Effector memory CD8-positive, alpha-beta T cell (primary cell): Measurements from ENCODE around the gene RTTN.

Experiments used
- ATAC-seq: fragments of 150-1000 bp; cut with Tn5 transposase; replicated peaks from 2 replicates; pipeline ENCODE4 v1.10.0; 2021; ENCODE audit warnings: mild to moderate bottlenecking, moderate library complexity
- DNase-seq, 3 experiments: peaks; one replicate each; pipeline ENCODE4 v3.0.0; 2021
- H3K27ac Mint-ChIP-seq, 2 donors: one replicate each; pipeline ENCODE4 v1.8.0; 2022; ENCODE audit warnings: mild to moderate bottlenecking in 2 of 2, mixed read lengths in 2 of 2, moderate library complexity in 2 of 2
- H3K27me3 Mint-ChIP-seq, 2 donors: one replicate each; pipeline ENCODE4 v1.8.0; 2022; ENCODE audit warnings: mixed read lengths in 2 of 2
- H3K36me3 Mint-ChIP-seq: one replicate; pipeline ENCODE4 v1.8.0; 2022; ENCODE audit warnings: mild to moderate bottlenecking, moderate library complexity, mixed read lengths; ENCODE audit not compliant: insufficient read depth
- H3K4me1 Mint-ChIP-seq, 2 donors: one replicate each; pipeline ENCODE4 v1.8.0; 2022; ENCODE audit warnings: low read depth in 2 of 2, mixed read lengths in 2 of 2
- H3K4me3 Mint-ChIP-seq, 2 donors: one replicate each; pipeline ENCODE4 v1.8.0; 2022; ENCODE audit warnings: mild to moderate bottlenecking in 2 of 2, mixed read lengths in 2 of 2, moderate library complexity in 2 of 2
- H3K9me3 Mint-ChIP-seq, 2 donors: one replicate each; pipeline ENCODE4 v1.8.0; 2022; ENCODE audit warnings: mixed read lengths in 2 of 2

The RTTN gene

DNA sequence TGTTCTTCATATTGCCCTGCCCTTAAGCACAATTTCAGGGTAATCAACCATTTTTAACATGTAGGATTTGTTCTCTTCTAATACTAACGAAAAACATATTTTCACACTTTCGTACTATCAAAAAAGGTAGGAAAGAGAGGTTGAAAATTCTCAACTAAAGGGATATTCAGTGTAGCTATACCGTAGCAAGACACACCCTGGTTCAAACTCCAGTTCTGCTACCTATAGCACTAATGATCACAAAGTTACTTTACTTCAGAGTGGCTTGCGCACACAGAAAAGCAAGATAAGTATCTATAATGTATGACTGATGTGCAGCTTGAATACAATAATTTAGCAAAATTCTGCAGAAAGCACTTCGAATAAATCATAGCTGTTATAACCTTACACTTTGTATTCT, 132.1 kb downstream of the RTTN start:
- DNase-seq (no peak), ATAC-seq (no peak)
- H3K4me3 Mint-ChIP-seq, result no peak overlapping the region
- H3K4me1 Mint-ChIP-seq, result peaks cover 3 to 4% of the 10 kb centered on the region in 2 donors
- no peak overlapping the region for H3K27ac Mint-ChIP-seq
- no peaks in the 10 kb centered on the region for H3K27me3 Mint-ChIP-seq
- peaks cover 10% of the 10 kb centered on the region for H3K36me3 Mint-ChIP-seq
- no peaks in the 10 kb centered on the region for H3K9me3 Mint-ChIP-seq

DNA sequence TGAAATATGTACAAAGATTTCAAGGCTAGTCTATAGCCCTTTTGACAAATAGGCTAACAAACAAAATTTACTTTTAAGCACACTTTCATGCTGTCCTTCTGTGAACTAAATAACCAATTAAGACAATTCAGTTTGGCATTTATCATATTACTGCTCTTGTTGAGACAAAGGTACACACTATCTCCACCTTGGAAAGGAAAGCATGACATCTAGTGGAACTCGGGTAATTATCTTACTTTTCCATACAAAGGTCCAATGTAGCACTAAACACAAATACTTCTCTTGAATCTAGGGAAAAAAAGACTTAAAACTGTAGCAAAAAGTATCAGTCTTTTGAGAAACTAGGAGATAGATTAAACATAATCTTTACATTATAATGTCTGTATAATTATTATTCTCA, 132.8 kb downstream of the RTTN start:
- H3K9me3 Mint-ChIP-seq, result no peaks in the 10 kb centered on the region
- DNase-seq (no peak), ATAC-seq (no peak)
- H3K4me3 Mint-ChIP-seq, result no peak overlapping the region
- peaks cover 10% of the 10 kb centered on the region for H3K36me3 Mint-ChIP-seq
- H3K27me3 Mint-ChIP-seq, result no peaks in the 10 kb centered on the region
- no peak overlapping the region for H3K27ac Mint-ChIP-seq
- peaks cover 3 to 4% of the 10 kb centered on the region in 2 donors for H3K4me1 Mint-ChIP-seq

DNA sequence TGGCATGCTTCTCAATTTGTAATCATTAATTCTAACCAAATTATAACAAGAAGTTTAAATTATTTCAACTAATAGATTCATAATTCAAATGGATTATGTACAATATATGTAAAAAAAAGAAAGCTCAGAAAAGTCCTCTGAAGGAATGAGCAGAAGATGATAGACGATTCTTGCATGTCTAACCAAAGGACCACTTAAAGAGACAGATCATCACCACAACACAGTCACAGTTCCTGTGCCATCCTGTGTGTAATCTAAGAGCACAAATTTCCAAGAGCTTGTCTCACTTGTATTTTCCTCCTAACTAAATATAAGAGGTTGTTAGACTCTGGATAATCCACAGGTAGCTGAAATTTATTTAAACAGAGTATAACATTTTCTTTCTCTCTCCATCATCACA, 135.5 kb downstream of the RTTN start:
- Mint-ChIP-seq H3K27ac (no peak overlapping the region), H3K9me3 (no peaks in the 10 kb centered on the region), H3K4me1 (peaks cover 3 to 4% of the 10 kb centered on the region in 2 donors), H3K27me3 (no peaks in the 10 kb centered on the region), H3K4me3 (no peak overlapping the region), H3K36me3 (peaks cover 10% of the 10 kb centered on the region)
- ATAC-seq (no peak), DNase-seq (no peak)

DNA sequence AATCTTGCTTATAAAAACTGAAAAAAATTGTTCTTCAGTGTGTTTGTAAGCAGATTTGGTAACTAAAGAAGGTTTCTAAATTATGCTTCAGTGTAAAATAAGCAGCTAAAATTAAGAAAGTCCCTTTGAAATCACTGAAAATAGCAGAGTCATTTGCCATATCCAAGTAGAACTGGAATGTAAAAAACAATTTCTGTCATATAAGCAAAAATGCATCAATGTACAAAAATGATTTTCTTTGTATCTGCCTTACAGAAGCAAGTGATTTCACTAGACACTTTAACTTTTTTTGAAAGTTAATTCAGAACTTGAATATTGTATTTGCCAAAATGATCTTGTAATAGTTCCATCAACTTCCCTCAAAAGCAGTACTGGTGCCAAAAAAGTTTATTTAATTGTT, 136.1 kb downstream of the RTTN start:
- Mint-ChIP-seq H3K4me3 (no peak overlapping the region), H3K4me1 (peaks cover 3 to 4% of the 10 kb centered on the region in 2 donors), H3K9me3 (no peaks in the 10 kb centered on the region), H3K27me3 (no peaks in the 10 kb centered on the region), H3K27ac (no peak overlapping the region), H3K36me3 (peaks cover 6% of the 10 kb centered on the region)
- ATAC-seq (no peak), DNase-seq (no peak)

DNA sequence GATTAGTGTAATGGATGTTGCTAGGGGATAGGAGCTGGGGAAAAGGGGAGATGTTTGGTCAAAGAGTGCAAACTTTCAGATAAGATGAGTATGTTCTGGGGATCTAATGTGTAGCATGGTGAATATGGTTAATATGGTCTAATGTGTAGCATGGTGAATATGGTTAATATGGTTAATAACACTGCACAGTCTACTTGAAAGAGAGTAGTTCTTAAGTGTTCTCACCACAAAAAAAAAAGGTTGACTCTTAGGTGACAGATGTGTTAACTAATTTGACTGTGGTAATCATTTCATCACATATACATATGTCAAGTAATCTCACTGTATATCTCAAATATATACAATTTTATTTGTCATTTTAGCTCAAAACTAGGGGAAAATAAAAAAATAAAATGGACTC, 136.5 kb downstream of the RTTN start:
- no peaks in the 10 kb centered on the region for H3K27me3 Mint-ChIP-seq
- H3K9me3 Mint-ChIP-seq, result no peaks in the 10 kb centered on the region
- peaks cover 3 to 4% of the 10 kb centered on the region in 2 donors for H3K4me1 Mint-ChIP-seq
- no peak overlapping the region for H3K27ac Mint-ChIP-seq
- no peak overlapping the region for H3K4me3 Mint-ChIP-seq
- ATAC-seq (peak; percentile 39), DNase-seq (no peak)
- peaks cover 6% of the 10 kb centered on the region for H3K36me3 Mint-ChIP-seq

DNA sequence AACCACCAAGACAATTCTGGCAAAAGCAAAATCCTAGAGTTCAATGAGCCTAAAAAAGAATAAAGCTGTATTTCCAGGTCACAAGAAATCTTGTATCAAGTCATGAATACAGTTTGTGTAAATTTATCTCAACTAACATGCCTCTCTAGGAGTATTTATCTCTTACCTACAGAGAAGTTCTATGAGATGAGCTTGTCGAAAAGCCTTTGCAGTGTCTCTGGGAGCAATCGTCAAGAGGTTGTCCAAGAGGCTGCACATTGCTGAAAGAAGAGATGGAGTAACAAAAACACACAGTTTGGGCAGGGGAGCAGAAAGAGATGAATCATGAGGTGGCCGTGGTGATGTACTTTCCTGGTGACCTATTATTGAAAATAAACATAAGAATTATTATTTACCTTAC, 145.8 kb downstream of the RTTN start:
- Mint-ChIP-seq H3K9me3 (no peaks in the 10 kb centered on the region), H3K4me1 (no peaks in the 10 kb centered on the region), H3K4me3 (no peak overlapping the region), H3K36me3 (peaks cover 29% of the 10 kb centered on the region), H3K27ac (no peak overlapping the region), H3K27me3 (no peaks in the 10 kb centered on the region)
- no peak for ATAC-seq
- no peak for DNase-seq

DNA sequence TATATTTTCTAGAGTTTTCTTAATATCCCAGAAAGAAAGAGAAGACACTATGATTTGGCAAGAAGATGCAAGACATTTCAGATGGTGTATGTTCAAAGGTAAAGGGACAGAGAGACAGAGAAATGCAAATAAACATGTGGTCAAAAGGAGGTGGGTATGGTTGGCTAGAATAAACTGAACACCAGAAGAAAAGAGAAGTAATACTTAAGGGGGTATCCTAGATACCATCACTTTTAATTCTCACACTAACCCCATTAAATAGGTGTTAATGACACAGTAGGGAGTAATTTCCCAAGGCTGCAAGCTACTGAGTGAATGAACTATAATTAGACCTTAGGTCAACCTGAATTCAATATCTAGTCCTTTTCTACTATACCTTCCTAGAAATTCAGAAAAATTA, 146.6 kb downstream of the RTTN start:
- peaks cover 27% of the 10 kb centered on the region for H3K36me3 Mint-ChIP-seq
- ATAC-seq, result no peak
- H3K4me3 Mint-ChIP-seq, result no peak overlapping the region
- no peaks in the 10 kb centered on the region for H3K4me1 Mint-ChIP-seq
- no peak overlapping the region for H3K27ac Mint-ChIP-seq
- H3K27me3 Mint-ChIP-seq, result no peaks in the 10 kb centered on the region
- H3K9me3 Mint-ChIP-seq, result no peaks in the 10 kb centered on the region
- no peak for DNase-seq

DNA sequence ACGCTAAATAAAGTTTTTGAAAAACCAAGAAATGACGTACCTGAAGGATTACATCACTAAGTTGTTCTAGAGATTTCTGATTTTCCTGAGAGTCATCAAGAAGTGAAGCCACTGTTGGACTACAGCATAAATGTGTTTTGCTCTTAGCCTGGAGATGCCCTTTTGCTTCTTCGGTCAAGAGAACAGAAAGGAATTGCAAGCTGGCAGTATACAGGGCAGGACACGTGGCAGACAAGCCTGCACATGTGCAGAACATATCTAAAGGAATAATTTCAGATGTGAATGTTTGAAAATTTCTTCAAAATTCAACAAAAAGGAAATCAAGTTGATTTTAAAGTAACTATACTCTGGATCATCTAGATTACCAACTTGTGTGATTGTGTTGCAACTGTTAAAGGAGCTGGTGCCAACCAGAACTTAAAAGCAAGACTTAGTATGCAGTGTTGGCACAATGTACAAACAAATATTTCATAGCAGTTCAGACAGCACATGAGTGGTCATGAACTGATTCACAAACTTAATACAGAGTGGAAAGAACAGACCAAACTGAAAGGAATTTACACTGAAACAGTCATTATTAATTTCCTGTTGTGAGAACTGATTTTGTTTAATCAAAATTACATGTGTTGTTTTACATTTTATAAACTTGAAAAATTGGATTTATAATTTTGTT, 157.4 kb downstream of the RTTN start:
- no peak overlapping the region for H3K4me3 Mint-ChIP-seq
- no peaks in the 10 kb centered on the region for H3K27me3 Mint-ChIP-seq
- H3K9me3 Mint-ChIP-seq, result no peaks in the 10 kb centered on the region
- DNase-seq (no peak), ATAC-seq (no peak)
- no peaks in the 10 kb centered on the region for H3K4me1 Mint-ChIP-seq
- H3K36me3 Mint-ChIP-seq, result no peaks in the 10 kb centered on the region
- H3K27ac Mint-ChIP-seq, result no peak overlapping the region

DNA sequence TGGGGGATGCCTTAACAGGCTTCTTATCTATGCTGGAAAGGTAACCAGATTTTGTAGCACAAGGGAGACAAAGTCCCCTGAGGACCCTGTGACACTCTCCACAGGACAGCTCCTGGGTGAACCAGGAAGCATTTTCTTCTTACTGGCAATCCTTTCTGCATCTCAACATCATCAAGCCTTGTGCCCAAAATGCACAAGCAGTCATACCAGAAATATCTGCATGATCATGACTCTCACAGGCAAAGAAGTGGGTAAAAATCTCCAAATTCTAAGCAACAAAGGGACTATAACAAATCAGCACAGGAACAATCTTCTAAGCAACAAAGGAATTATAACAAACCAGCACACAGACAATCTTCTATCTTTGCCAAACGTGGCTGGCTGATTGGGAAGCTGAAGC, 158.7 kb downstream of the RTTN start:
- Mint-ChIP-seq H3K4me1 (no peaks in the 10 kb centered on the region), H3K9me3 (no peaks in the 10 kb centered on the region), H3K36me3 (peaks cover 3% of the 10 kb centered on the region), H3K4me3 (no peak overlapping the region), H3K27me3 (no peaks in the 10 kb centered on the region), H3K27ac (no peak overlapping the region)
- ATAC-seq, result no peak
- DNase-seq, result no peak

DNA sequence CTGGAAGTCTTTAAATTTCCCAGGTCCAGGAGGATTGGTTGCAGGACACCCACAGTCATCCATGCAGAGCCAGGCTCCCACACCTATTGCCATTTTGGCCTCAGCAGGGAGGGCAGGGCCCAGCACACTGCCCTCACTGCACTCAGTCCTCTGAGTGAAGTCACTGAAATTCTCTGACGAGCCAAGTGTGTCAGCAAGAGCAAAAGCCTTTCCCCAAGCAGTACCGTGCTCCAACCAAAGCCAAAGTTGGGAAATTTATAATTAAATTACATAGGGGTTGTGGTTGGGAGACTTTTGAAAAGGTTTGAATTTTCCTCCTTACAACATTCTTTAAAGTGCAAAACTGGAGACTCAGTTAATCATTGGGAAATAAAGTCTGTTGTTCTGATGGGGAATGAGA, 159.3 kb downstream of the RTTN start:
- H3K9me3 Mint-ChIP-seq, result no peaks in the 10 kb centered on the region
- ATAC-seq, result no peak
- no peaks in the 10 kb centered on the region for H3K27me3 Mint-ChIP-seq
- no peak overlapping the region for H3K27ac Mint-ChIP-seq
- no peak overlapping the region for H3K4me3 Mint-ChIP-seq
- no peaks in the 10 kb centered on the region for H3K4me1 Mint-ChIP-seq
- peaks cover 3% of the 10 kb centered on the region for H3K36me3 Mint-ChIP-seq
- no peak for DNase-seq

DNA sequence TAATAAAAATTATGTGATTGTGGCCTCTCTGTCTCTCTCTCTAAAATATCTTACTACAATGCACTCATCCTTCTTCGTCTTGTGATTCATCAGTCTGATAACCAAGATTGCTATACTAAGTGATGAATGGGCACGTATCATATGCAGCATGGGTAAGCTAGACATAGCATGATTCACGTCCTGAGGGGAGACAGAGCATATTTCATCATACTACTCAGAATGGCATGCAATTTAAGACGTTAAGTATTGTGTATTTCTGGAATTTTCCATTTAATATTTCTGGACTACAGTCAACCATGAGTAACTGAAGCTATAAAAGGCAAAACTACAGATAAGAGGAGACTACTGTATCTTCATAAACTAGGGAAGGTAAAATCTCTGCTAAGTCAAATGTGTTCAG, 160.9 kb downstream of the RTTN start:
- Mint-ChIP-seq H3K4me1 (no peaks in the 10 kb centered on the region), H3K9me3 (no peaks in the 10 kb centered on the region), H3K27me3 (no peaks in the 10 kb centered on the region), H3K4me3 (no peak overlapping the region), H3K27ac (no peak overlapping the region), H3K36me3 (peaks cover 6% of the 10 kb centered on the region)
- no peak for DNase-seq
- ATAC-seq, result no peak

DNA sequence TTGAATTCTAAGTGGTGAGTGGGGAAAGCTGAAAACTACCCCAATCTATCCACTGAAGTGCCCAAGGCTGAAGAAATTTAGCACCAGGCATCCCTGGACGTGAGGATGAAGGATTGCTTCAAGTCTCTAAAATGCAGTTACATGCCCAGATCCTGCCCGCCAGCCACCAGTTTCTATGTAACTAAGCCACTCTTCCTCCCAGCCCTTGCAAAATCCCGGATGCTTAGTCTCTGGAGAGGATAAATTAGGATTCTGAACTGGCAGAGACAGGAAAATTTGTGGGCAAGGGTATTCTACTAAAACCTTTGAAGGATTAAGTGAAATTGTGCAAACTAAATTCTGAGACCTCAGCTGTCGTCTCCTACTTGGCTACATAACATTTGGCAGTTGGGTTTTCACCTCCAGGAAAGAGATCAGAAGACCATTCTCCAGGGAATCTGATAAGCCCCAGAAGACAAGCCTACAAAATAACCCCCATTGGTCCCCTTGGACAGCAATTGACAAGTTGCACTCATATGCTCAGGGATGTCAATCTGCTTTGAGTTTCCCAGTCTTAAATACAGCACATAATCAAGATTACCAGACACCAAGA, 163.9 kb downstream of the RTTN start:
- Mint-ChIP-seq H3K27me3 (no peaks in the 10 kb centered on the region), H3K27ac (no peak overlapping the region), H3K4me1 (no peaks in the 10 kb centered on the region), H3K4me3 (no peak overlapping the region), H3K36me3 (peaks cover 14% of the 10 kb centered on the region), H3K9me3 (no peaks in the 10 kb centered on the region)
- ATAC-seq (no peak), DNase-seq (no peak)

DNA sequence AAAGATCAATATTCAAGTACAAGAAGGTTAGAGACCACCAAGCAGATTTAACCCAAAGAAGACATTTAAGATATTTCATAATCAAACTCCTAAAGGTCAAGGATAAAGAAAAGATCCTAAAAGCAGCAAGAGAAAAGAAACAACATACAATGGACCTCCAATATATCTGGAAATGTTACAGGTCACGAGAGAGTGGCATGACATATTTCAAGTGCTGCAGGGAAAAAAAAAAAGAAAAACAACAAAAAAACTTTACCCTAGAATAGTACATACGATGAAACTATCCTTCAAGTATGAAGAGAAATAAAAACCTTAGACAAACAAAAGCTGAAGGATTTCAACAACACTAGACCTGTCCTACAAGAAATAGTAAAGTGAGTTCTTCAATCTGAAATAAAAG, 166.3 kb downstream of the RTTN start:
- no peaks in the 10 kb centered on the region for H3K4me1 Mint-ChIP-seq
- H3K27ac Mint-ChIP-seq, result no peak overlapping the region
- no peaks in the 10 kb centered on the region for H3K27me3 Mint-ChIP-seq
- ATAC-seq (no peak), DNase-seq (no peak)
- H3K36me3 Mint-ChIP-seq, result peaks cover 14% of the 10 kb centered on the region
- no peaks in the 10 kb centered on the region for H3K9me3 Mint-ChIP-seq
- no peak overlapping the region for H3K4me3 Mint-ChIP-seq

DNA sequence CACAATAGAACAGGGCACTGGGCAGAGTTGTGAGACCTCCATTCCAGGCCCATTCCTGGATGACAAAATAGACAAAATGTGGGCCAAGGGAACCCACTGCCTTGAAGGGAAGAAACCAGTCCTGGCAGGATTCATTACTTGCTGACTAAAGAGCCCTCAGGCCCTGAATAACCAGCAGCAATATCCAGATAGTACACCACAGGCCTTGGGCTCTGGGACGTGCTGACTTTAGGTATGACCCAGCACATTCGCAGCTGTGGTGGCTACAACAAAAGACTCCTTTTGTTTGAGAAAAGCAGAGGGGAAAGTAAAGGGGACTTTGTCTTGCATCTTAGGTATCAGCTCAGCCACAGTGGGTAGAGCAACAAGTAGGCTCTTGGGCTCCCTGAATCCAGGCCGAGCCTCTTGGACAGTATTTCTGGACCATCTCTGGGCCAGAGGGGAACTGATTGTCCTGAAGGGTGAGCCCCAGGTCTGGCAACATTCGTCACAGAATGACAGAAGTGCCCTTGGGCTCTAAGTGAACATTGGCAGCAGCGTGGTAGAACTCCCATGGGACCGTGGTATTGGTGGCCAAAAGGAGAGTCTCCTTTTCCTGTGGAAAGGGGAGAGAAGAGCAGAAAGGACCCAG, 167.9 kb downstream of the RTTN start:
- H3K4me1 Mint-ChIP-seq, result peaks cover 5 to 8% of the 10 kb centered on the region in 2 donors
- no peak overlapping the region for H3K27ac Mint-ChIP-seq
- no peaks in the 10 kb centered on the region for H3K27me3 Mint-ChIP-seq
- ATAC-seq, result no peak
- DNase-seq, result no peak
- H3K36me3 Mint-ChIP-seq, result peaks cover 13% of the 10 kb centered on the region
- H3K9me3 Mint-ChIP-seq, result peaks cover 0 to 11% of the 10 kb centered on the region in 2 donors
- no peak overlapping the region for H3K4me3 Mint-ChIP-seq
